ENCODE results near the gene DCC.

- no peak for TF ChIP-seq CTCF (IDR thresholded peaks at IDR 0.05)
- TF ChIP-seq POLR2A (IDR thresholded peaks at IDR 0.05): no peak
- TF ChIP-seq EP300 (IDR thresholded peaks at IDR 0.05): no peak
These were observed 901.2 kb downstream of the DCC start for GRCh38 chr18:53241161-53241560.
